Type B pancreatic cell (in vitro differentiated cells): ENCODE measurements around the gene CELA2A. TPM values are rescaled to one million over a fixed set of nuclear protein-coding genes. Genes with fewer than 3 reads are reported as not detected.
"Not testable (repeated sequence)": the region's sequence is repeated elsewhere in the genome, so short reads cannot be mapped to it uniquely, and the experiment has no call there.

Experiments used
- DNase-seq: peaks from one replicate; pipeline ENCODE4 v3.0.0; 2021; ENCODE audit warnings: mixed read lengths; ENCODE audit not compliant: unreplicated experiment; ENCODE audit errors: extremely low spot score
- H3K27ac Mint-ChIP-seq: 2 replicates; pipeline ENCODE4 v1.8.0; 2021; ENCODE audit warnings: mild to moderate bottlenecking, mixed read lengths
- H3K27me3 Mint-ChIP-seq: 2 replicates; pipeline ENCODE4 v1.8.0; 2021; ENCODE audit warnings: mixed read lengths
- H3K36me3 Mint-ChIP-seq: 2 replicates; pipeline ENCODE4 v1.8.0; 2021; ENCODE audit warnings: mixed read lengths
- H3K4me1 Mint-ChIP-seq: one replicate; pipeline ENCODE4 v1.8.0; 2021; ENCODE audit warnings: mixed read lengths; ENCODE audit not compliant: unreplicated experiment
- H3K4me3 Mint-ChIP-seq: 2 replicates; pipeline ENCODE4 v1.8.0; 2021; ENCODE audit warnings: mild to moderate bottlenecking, mixed read lengths
- H3K9me3 Mint-ChIP-seq: 2 replicates; pipeline ENCODE4 v1.8.0; 2021; ENCODE audit warnings: mixed read lengths
- total RNA-seq: library from RNA; stranded (reverse); gene quantifications from 2 replicates; pipeline ENCODE4 v1.2.1, GENCODE V29; 2021; ENCODE audit warnings: low replicate concordance
- TF ChIP-seq, protein P1 (sequence below): fragments of 200-600 bp; sonication (generic); conservative IDR thresholded peaks from 2 replicates; pipeline ENCODE4 v1.5.0; 2021; ENCODE audit warnings: antibody characterized with exemption, mild to moderate bottlenecking

Gene CELA2A
- total RNA-seq, 1 donor from 2014 or later = 3.5 TPM

DNA sequence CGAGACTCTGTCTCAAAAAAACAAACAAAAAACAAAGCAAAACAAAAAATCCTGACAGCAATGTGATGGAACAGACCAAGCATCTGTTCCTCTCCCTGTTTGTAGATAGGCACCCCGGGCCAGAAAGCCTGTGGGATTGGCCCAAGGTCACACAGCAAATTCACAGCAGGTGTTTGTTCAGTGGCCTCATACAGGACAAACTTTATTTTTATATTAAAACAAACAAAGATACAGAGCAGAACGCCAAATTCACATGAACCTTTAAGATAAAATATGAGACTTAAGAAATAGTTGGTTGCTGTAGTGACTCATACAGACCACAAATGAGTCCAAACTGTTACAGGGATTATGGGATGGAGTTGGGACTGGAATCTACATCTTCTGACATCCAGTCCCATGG lies 2.3 kb upstream of the CELA2A start:
- Mint-ChIP-seq H3K4me3 (no peak overlapping the region), H3K9me3 (peaks cover 5% of the 10 kb centered on the region), H3K36me3 (no peaks in the 10 kb centered on the region), H3K27ac (no peak overlapping the region), H3K4me1 (peaks cover 9% of the 10 kb centered on the region), H3K27me3 (no peaks in the 10 kb centered on the region)
- TF ChIP-seq, protein P1, sequence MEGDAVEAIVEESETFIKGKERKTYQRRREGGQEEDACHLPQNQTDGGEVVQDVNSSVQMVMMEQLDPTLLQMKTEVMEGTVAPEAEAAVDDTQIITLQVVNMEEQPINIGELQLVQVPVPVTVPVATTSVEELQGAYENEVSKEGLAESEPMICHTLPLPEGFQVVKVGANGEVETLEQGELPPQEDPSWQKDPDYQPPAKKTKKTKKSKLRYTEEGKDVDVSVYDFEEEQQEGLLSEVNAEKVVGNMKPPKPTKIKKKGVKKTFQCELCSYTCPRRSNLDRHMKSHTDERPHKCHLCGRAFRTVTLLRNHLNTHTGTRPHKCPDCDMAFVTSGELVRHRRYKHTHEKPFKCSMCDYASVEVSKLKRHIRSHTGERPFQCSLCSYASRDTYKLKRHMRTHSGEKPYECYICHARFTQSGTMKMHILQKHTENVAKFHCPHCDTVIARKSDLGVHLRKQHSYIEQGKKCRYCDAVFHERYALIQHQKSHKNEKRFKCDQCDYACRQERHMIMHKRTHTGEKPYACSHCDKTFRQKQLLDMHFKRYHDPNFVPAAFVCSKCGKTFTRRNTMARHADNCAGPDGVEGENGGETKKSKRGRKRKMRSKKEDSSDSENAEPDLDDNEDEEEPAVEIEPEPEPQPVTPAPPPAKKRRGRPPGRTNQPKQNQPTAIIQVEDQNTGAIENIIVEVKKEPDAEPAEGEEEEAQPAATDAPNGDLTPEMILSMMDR = no peak
- no peak for DNase-seq

- Mint-ChIP-seq H3K27me3 (no peaks in the 10 kb centered on the region), H3K27ac (no peak overlapping the region), H3K4me3 (no peak overlapping the region), H3K9me3 (peaks cover 5% of the 10 kb centered on the region), H3K36me3 (no peaks in the 10 kb centered on the region), H3K4me1 (peaks cover 15% of the 10 kb centered on the region)
- DNase-seq = no peak
- TF ChIP-seq, protein P1 = no peak
These were observed 1.0 kb upstream of the CELA2A start for GRCh38 chr1:15455522-15455921.

DNA sequence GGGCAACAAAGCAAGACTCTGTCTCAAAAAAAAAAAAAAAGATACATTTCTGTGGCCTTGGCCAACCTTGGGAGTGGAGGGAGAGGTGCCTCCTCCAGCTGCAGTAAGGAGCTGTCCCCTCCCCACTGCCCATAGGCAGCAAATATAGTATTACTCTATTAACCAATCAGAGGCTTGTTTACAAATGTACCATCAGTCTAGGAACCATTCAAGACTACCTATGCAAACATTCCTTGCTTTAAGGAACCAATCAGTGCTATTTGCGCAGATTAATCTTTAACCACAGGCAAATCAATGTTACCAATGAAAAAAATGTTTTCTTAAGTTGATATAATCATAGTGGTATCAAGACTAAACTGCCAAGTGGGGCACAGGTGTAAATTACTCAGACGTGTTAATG lies 1.1 kb downstream of the CELA2A start:
- no peaks in the 10 kb centered on the region for H3K27me3 Mint-ChIP-seq
- H3K9me3 Mint-ChIP-seq = no peaks in the 10 kb centered on the region
- H3K27ac Mint-ChIP-seq = no peak overlapping the region
- H3K4me3 Mint-ChIP-seq = no peak overlapping the region
- DNase-seq = no peak
- peaks cover 15% of the 10 kb centered on the region for H3K4me1 Mint-ChIP-seq
- TF ChIP-seq, protein P1 = no peak
- no peaks in the 10 kb centered on the region for H3K36me3 Mint-ChIP-seq

DNA sequence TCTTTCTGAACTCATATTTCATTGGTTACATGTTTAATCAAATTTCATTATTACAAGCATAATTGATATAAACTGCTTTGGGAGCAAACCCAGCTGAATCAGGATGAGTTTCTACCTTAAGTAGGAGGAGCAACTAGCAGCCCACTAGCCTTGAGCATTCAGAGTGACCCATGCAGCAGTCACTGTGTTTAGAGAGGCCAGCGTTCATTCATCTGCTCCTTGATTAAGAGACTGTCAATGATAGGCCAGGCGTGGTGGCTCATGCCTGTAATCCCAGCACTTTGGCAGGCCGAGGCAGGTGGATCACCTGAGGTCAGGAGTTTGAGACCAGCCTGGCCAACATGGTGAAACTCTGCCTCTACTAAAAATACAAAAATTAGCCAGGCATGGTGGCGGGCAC lies 1.9 kb downstream of the CELA2A start:
- peaks cover 15% of the 10 kb centered on the region for H3K4me1 Mint-ChIP-seq
- H3K9me3 Mint-ChIP-seq, DNase-seq, H3K27me3 Mint-ChIP-seq, H3K36me3 Mint-ChIP-seq, H3K4me3 Mint-ChIP-seq, H3K27ac Mint-ChIP-seq: not testable (repeated sequence)

- no peak for DNase-seq
These were observed 3.5 kb downstream of the CELA2A start for GRCh38 chr1:15459771-15460707.

DNA sequence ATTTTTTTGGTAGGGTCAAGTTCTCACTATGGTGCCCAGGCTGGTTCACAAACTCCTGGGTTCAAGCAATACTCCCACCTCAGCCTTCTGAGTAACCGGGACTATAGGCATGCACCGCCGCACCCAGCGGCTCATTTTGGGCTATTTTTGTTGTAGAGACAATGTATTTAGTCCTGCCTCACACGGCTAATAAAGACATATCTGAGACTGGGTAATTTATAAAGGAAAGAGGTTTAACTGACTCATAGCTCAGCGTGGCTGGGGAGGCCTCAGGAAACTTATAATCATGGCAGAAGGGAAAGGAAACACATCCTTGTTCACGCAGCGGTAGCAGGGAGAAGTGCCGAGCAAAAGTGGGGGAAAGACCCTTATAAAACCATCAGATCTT lies 4.2 kb downstream of the CELA2A start:
- H3K4me3 Mint-ChIP-seq = no peak overlapping the region
- TF ChIP-seq, protein P1 = no peak
- H3K4me1 Mint-ChIP-seq = peaks cover 10% of the 10 kb centered on the region
- H3K27me3 Mint-ChIP-seq = no peaks in the 10 kb centered on the region
- no peaks in the 10 kb centered on the region for H3K9me3 Mint-ChIP-seq
- no peak overlapping the region for H3K27ac Mint-ChIP-seq
- no peak for DNase-seq
- H3K36me3 Mint-ChIP-seq = no peaks in the 10 kb centered on the region

More at GRCh38 chr1:15459771-15460707, 3.5 kb downstream of the CELA2A start:
- TF ChIP-seq, protein P1 = no peak
- no peak overlapping the region for H3K27ac Mint-ChIP-seq
- no peaks in the 10 kb centered on the region for H3K36me3 Mint-ChIP-seq
- no peak overlapping the region for H3K4me3 Mint-ChIP-seq
- no peaks in the 10 kb centered on the region for H3K9me3 Mint-ChIP-seq
- H3K27me3 Mint-ChIP-seq = no peaks in the 10 kb centered on the region
- H3K4me1 Mint-ChIP-seq = peaks cover 15% of the 10 kb centered on the region

DNA sequence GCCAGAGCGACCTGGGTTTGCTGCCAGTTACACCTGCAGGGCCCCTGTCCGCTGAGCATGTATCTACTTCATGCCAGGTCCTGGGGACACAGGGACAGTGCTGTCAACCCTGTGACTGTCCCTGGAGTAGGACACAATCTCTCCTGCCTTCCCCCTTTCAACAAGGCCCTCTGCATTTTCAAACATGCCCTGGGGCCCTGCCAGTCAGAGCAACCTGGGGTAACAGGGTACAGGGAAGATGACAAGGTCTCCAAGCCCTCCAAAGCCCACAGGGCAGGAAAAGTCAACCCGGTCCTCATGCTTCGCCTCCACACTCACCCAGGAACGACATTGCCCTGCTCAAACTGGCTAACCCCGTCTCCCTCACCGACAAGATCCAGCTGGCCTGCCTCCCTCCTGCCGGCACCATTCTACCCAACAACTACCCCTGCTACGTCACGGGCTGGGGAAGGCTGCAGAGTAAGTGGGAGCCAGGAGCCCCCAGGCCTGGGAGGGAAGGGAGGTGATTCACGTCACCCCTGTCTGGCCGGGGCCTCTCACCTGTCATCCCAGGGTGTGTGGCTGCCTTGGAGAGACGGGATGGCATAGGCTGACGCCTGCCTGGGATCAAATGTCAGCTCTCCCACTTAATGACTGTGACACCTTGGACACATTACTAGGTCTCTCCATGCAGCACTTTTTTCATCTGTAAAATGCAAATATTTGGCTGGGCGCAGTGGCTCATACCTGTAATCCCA lies 6.7 kb downstream of the CELA2A start:
- H3K9me3 Mint-ChIP-seq, H3K27ac Mint-ChIP-seq, H3K36me3 Mint-ChIP-seq, H3K27me3 Mint-ChIP-seq, H3K4me1 Mint-ChIP-seq, H3K4me3 Mint-ChIP-seq, DNase-seq: not testable (repeated sequence)

GRCh38 chr1:15463926-15464322 lies 7.4 kb downstream of the CELA2A start:
- H3K4me3 Mint-ChIP-seq, DNase-seq, H3K36me3 Mint-ChIP-seq, H3K27me3 Mint-ChIP-seq, H3K27ac Mint-ChIP-seq, H3K4me1 Mint-ChIP-seq, H3K9me3 Mint-ChIP-seq: not testable (repeated sequence)
